Esophagus muscularis mucosa (tissue), 4 donors: ENCODE data around the gene MEPE.

Experiments
- EP300 ChIP-seq: sonication (generic); formaldehyde crosslinking; IDR thresholded peaks from one replicate; pipeline ENCODE4 v1.6.1; 2017; ENCODE audit warnings: antibody characterized with exemption
- POLR2A ChIP-seq: fragments of 450-650 bp; IDR thresholded peaks from one replicate; pipeline ENCODE4 v1.6.1; 2017; ENCODE audit warnings: antibody characterized with exemption, moderate library complexity, mild to moderate bottlenecking, low read depth
- POLR2AphosphoS5 ChIP-seq, 2 donors: sonication (generic); formaldehyde crosslinking; IDR thresholded peaks; one replicate each; pipeline ENCODE4 v1.6.1; 2017; ENCODE audit warnings: antibody characterized with exemption in 2 of 2
- TF ChIP-seq, protein P1 (sequence below), 3 experiments: fragments of 200-600 bp in 2 of 3; fragments of 450-650 bp in 1 of 3; sonication (generic) in 2 of 3; IDR thresholded peaks; one replicate each; pipeline ENCODE4 v1.5.1; 2017 to 2019; ENCODE audit warnings: antibody characterized with exemption in 3 of 3, mild to moderate bottlenecking in 2 of 3, moderate library complexity in 1 of 3

DNA sequence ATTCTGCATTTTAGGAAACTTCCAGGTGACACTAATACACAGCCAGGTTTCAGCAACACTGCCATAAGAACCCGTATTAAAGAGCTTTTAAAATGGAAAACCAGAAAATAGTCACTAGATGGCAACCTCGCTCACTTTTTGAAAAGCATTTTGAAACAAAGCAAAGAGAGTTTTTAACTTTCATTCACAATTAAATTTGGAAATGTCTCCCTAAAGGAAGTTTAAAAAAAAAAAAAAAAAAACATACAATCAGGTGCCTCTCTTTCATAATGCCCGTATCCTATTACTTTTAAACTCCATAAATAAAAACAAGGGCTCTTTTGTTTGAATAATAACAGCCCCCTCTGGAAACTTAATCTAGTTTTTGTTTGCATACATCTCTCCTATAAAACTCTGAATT is 20.3 kb downstream of the MEPE start:
- no peak for TF ChIP-seq EP300
- TF ChIP-seq, protein P1, sequence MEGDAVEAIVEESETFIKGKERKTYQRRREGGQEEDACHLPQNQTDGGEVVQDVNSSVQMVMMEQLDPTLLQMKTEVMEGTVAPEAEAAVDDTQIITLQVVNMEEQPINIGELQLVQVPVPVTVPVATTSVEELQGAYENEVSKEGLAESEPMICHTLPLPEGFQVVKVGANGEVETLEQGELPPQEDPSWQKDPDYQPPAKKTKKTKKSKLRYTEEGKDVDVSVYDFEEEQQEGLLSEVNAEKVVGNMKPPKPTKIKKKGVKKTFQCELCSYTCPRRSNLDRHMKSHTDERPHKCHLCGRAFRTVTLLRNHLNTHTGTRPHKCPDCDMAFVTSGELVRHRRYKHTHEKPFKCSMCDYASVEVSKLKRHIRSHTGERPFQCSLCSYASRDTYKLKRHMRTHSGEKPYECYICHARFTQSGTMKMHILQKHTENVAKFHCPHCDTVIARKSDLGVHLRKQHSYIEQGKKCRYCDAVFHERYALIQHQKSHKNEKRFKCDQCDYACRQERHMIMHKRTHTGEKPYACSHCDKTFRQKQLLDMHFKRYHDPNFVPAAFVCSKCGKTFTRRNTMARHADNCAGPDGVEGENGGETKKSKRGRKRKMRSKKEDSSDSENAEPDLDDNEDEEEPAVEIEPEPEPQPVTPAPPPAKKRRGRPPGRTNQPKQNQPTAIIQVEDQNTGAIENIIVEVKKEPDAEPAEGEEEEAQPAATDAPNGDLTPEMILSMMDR (IDR thresholded peaks at IDR 0.05): peak; percentile 39 to 56 (median 56)
- TF ChIP-seq POLR2AphosphoS5 (IDR thresholded peaks at IDR 0.05): no peak
- TF ChIP-seq POLR2A: no peak
